ENCODE data around the gene FRAS1. TPM values are rescaled to one million over a fixed set of nuclear protein-coding genes. Genes with fewer than 3 reads are reported as not detected.

The FRAS1 gene
- total and polyA plus RNA-seq, 3 experiments from 2014 or later, result not detected

- H3K27ac ChIP-seq (ENCODE audit: low read depth, low read length), result no peak overlapping the region
- H3K9me3 ChIP-seq (ENCODE audit: low read length), result no peaks in the 10 kb centered on the region
- Mint-ChIP-seq H3K9me3 (peaks cover 0 to 4% (median 2%) of the 10 kb centered on the region in 5 donors), H3K27ac (no peak overlapping the region), H3K4me3 (no peak overlapping the region), H3K4me1 (no peaks in the 10 kb centered on the region), H3K27me3 (peaks cover 2 to 22% of the 10 kb centered on the region in 2 donors), H3K36me3 (peaks cover 0 to 2% (median 0%) of the 10 kb centered on the region in 3 donors)
- CTCF ChIA-PET, result no interaction called here
- POLR2A ChIA-PET, result no interaction called here
- DNase-seq, result no peak
- no peak overlapping the region for H3K4me3 ChIP-seq (ENCODE audit: low read length)
- H3K36me3 ChIP-seq (ENCODE audit: insufficient read depth, low read length), result no peaks in the 10 kb centered on the region
- no peaks in the 10 kb centered on the region for H3K4me1 ChIP-seq (ENCODE audit: insufficient read depth, low read length)
- no peaks in the 10 kb centered on the region for H3K27me3 ChIP-seq (ENCODE audit: insufficient read depth, low read length, poor library complexity, severe bottlenecking)
Measured at GRCh38 chr4:78136109-78137081, 79.3 kb downstream of the FRAS1 start.

GRCh38 chr4:78137532-78137931 lies 80.4 kb downstream of the FRAS1 start:
- Mint-ChIP-seq H3K27ac (no peak overlapping the region), H3K27me3 (peaks cover 4 to 18% of the 10 kb centered on the region in 2 donors), H3K4me1 (no peaks in the 10 kb centered on the region), H3K36me3 (peaks cover 0 to 2% (median 0%) of the 10 kb centered on the region in 3 donors), H3K4me3 (no peak overlapping the region), H3K9me3 (peaks cover 2 to 10% (median 3%) of the 10 kb centered on the region in 5 donors)
- DNase-seq, result no peak
- Histone ChIP-seq H3K36me3 (ENCODE audit: insufficient read depth, low read length) (no peaks in the 10 kb centered on the region), H3K27ac (ENCODE audit: low read depth, low read length) (no peak overlapping the region), H3K9me3 (ENCODE audit: low read length) (no peaks in the 10 kb centered on the region), H3K4me3 (ENCODE audit: low read length) (no peak overlapping the region), H3K27me3 (ENCODE audit: insufficient read depth, low read length, poor library complexity, severe bottlenecking) (no peaks in the 10 kb centered on the region), H3K4me1 (ENCODE audit: insufficient read depth, low read length) (no peaks in the 10 kb centered on the region)
- CTCF ChIA-PET, result no interaction called here
- POLR2A ChIA-PET, result no interaction called here

GRCh38 chr4:78138252-78138651 lies 81.1 kb downstream of the FRAS1 start:
- DNase-seq, result no peak
- ChIA-PET POLR2A (no interaction called here), CTCF (no interaction called here)
- H3K4me3 ChIP-seq (ENCODE audit: low read length), result no peak overlapping the region
- H3K36me3 Mint-ChIP-seq, result peaks cover 0 to 2% (median 0%) of the 10 kb centered on the region in 3 donors
- H3K4me1 Mint-ChIP-seq, result no peaks in the 10 kb centered on the region
- H3K4me1 ChIP-seq (ENCODE audit: insufficient read depth, low read length), result no peaks in the 10 kb centered on the region
- no peak overlapping the region for H3K4me3 Mint-ChIP-seq
- peaks cover 2 to 11% of the 10 kb centered on the region in 2 donors for H3K27me3 Mint-ChIP-seq
- H3K27me3 ChIP-seq (ENCODE audit: insufficient read depth, low read length, poor library complexity, severe bottlenecking), result no peaks in the 10 kb centered on the region
- no peaks in the 10 kb centered on the region for H3K36me3 ChIP-seq (ENCODE audit: insufficient read depth, low read length)
- no peak overlapping the region for H3K27ac Mint-ChIP-seq
- no peaks in the 10 kb centered on the region for H3K9me3 ChIP-seq (ENCODE audit: low read length)
- peaks cover 2 to 13% (median 5%) of the 10 kb centered on the region in 5 donors for H3K9me3 Mint-ChIP-seq
- H3K27ac ChIP-seq (ENCODE audit: low read depth, low read length), result no peak overlapping the region

GRCh38 chr4:78143634-78144033 lies 86.5 kb downstream of the FRAS1 start:
- H3K4me3 ChIP-seq (ENCODE audit: low read length), result no peak overlapping the region
- DNase-seq, result no peak
- POLR2A ChIA-PET, result no interaction called here
- H3K4me1 ChIP-seq (ENCODE audit: insufficient read depth, low read length), result no peaks in the 10 kb centered on the region
- no peak overlapping the region for H3K27ac ChIP-seq (ENCODE audit: low read depth, low read length)
- Mint-ChIP-seq H3K4me3 (no peak overlapping the region), H3K27ac (no peak overlapping the region), H3K9me3 (peaks cover 2 to 13% (median 5%) of the 10 kb centered on the region in 5 donors), H3K36me3 (peaks cover 0 to 2% (median 0%) of the 10 kb centered on the region in 3 donors), H3K27me3 (peaks cover 2 to 7% of the 10 kb centered on the region in 2 donors), H3K4me1 (no peaks in the 10 kb centered on the region)
- CTCF ChIA-PET, result no interaction called here
- H3K9me3 ChIP-seq (ENCODE audit: low read length), result no peaks in the 10 kb centered on the region
- no peaks in the 10 kb centered on the region for H3K27me3 ChIP-seq (ENCODE audit: insufficient read depth, low read length, poor library complexity, severe bottlenecking)
- H3K36me3 ChIP-seq (ENCODE audit: insufficient read depth, low read length), result no peaks in the 10 kb centered on the region

GRCh38 chr4:78145008-78145407 lies 87.9 kb downstream of the FRAS1 start:
- Histone ChIP-seq H3K36me3 (ENCODE audit: insufficient read depth, low read length) (no peaks in the 10 kb centered on the region), H3K4me3 (ENCODE audit: low read length) (no peak overlapping the region), H3K27ac (ENCODE audit: low read depth, low read length) (no peak overlapping the region), H3K4me1 (ENCODE audit: insufficient read depth, low read length) (no peaks in the 10 kb centered on the region), H3K27me3 (ENCODE audit: insufficient read depth, low read length, poor library complexity, severe bottlenecking) (no peaks in the 10 kb centered on the region), H3K9me3 (ENCODE audit: low read length) (no peaks in the 10 kb centered on the region)
- Mint-ChIP-seq H3K4me1 (no peaks in the 10 kb centered on the region), H3K9me3 (peaks cover 2 to 13% (median 5%) of the 10 kb centered on the region in 5 donors), H3K27me3 (peaks cover 2 to 7% of the 10 kb centered on the region in 2 donors), H3K27ac (no peak overlapping the region), H3K4me3 (no peak overlapping the region), H3K36me3 (peaks cover 0 to 2% (median 0%) of the 10 kb centered on the region in 3 donors)
- CTCF ChIA-PET, result no interaction called here
- DNase-seq, result no peak
- POLR2A ChIA-PET, result no interaction called here

GRCh38 chr4:78145622-78146021 lies 88.5 kb downstream of the FRAS1 start:
- H3K27me3 ChIP-seq (ENCODE audit: insufficient read depth, low read length, poor library complexity, severe bottlenecking), result no peaks in the 10 kb centered on the region
- H3K4me1 Mint-ChIP-seq, result no peaks in the 10 kb centered on the region
- H3K36me3 ChIP-seq (ENCODE audit: insufficient read depth, low read length), result no peaks in the 10 kb centered on the region
- ChIA-PET CTCF (no interaction called here), POLR2A (no interaction called here)
- no peak overlapping the region for H3K4me3 Mint-ChIP-seq
- no peak for DNase-seq
- peaks cover 2 to 13% (median 5%) of the 10 kb centered on the region in 5 donors for H3K9me3 Mint-ChIP-seq
- peaks cover 0 to 2% (median 0%) of the 10 kb centered on the region in 3 donors for H3K36me3 Mint-ChIP-seq
- no peak overlapping the region for H3K27ac Mint-ChIP-seq
- H3K9me3 ChIP-seq (ENCODE audit: low read length), result no peaks in the 10 kb centered on the region
- H3K27me3 Mint-ChIP-seq, result peaks cover 2 to 7% of the 10 kb centered on the region in 2 donors
- no peaks in the 10 kb centered on the region for H3K4me1 ChIP-seq (ENCODE audit: insufficient read depth, low read length)
- no peak overlapping the region for H3K4me3 ChIP-seq (ENCODE audit: low read length)
- H3K27ac ChIP-seq (ENCODE audit: low read depth, low read length), result no peak overlapping the region

GRCh38 chr4:78149751-78150542 lies 92.8 kb downstream of the FRAS1 start:
- no peaks in the 10 kb centered on the region for H3K4me1 Mint-ChIP-seq
- H3K36me3 Mint-ChIP-seq, result no peaks in the 10 kb centered on the region
- Histone ChIP-seq H3K27me3 (ENCODE audit: insufficient read depth, low read length, poor library complexity, severe bottlenecking) (no peaks in the 10 kb centered on the region), H3K9me3 (ENCODE audit: low read length) (no peaks in the 10 kb centered on the region), H3K4me1 (ENCODE audit: insufficient read depth, low read length) (no peaks in the 10 kb centered on the region), H3K36me3 (ENCODE audit: insufficient read depth, low read length) (no peaks in the 10 kb centered on the region), H3K4me3 (ENCODE audit: low read length) (no peak overlapping the region), H3K27ac (ENCODE audit: low read depth, low read length) (no peak overlapping the region)
- no peaks in the 10 kb centered on the region for H3K9me3 Mint-ChIP-seq
- no peak for DNase-seq
- H3K27ac Mint-ChIP-seq, result no peak overlapping the region
- H3K4me3 Mint-ChIP-seq, result no peak overlapping the region
- ChIA-PET POLR2A (no interaction called here), CTCF (no interaction called here)
- H3K27me3 Mint-ChIP-seq, result no peaks in the 10 kb centered on the region

- H3K27me3 Mint-ChIP-seq, result no peaks in the 10 kb centered on the region
- H3K4me3 Mint-ChIP-seq, result no peak overlapping the region
- H3K4me1 Mint-ChIP-seq, result no peaks in the 10 kb centered on the region
- H3K4me1 ChIP-seq (ENCODE audit: insufficient read depth, low read length), result no peaks in the 10 kb centered on the region
- POLR2A ChIA-PET, result no interaction called here
- no peak overlapping the region for H3K4me3 ChIP-seq (ENCODE audit: low read length)
- no peak overlapping the region for H3K27ac Mint-ChIP-seq
- CTCF ChIA-PET, result no interaction called here
- no peaks in the 10 kb centered on the region for H3K27me3 ChIP-seq (ENCODE audit: insufficient read depth, low read length, poor library complexity, severe bottlenecking)
- no peak overlapping the region for H3K27ac ChIP-seq (ENCODE audit: low read depth, low read length)
- no peaks in the 10 kb centered on the region for H3K36me3 Mint-ChIP-seq
- H3K9me3 ChIP-seq (ENCODE audit: low read length), result no peaks in the 10 kb centered on the region
- DNase-seq, result no peak
- H3K9me3 Mint-ChIP-seq, result no peaks in the 10 kb centered on the region
- no peaks in the 10 kb centered on the region for H3K36me3 ChIP-seq (ENCODE audit: insufficient read depth, low read length)
Measured at GRCh38 chr4:78150543-78150864, 93.4 kb downstream of the FRAS1 start.
